GM19324 (cell line): ENCODE results near the gene RHBDL1.
"Not testable (repeated sequence)": the region's sequence is repeated elsewhere in the genome, so short reads cannot be mapped to it uniquely, and the experiment has no call there.

Source experiments
- ATAC-seq: cut with Tn5 transposase; IDR thresholded peaks from one replicate; pipeline ENCODE4 v1.9.1; 2021; ENCODE audit warnings: mild to moderate bottlenecking, moderate library complexity; ENCODE audit not compliant: unreplicated experiment, low FRiP score

The RHBDL1 gene

GRCh38 chr16:684071-684794 lies 8.8 kb downstream of the RHBDL1 start, which contains the start of gene JMJD8:
TSS of gene JMJD8 (minus strand) at chr16:684334. CDS start at chr16:684319, 15 bp downstream.
- peak; percentile 50 for ATAC-seq

GRCh38 chr16:684961-685696 lies 9.7 kb downstream of the RHBDL1 start:
- no peak for ATAC-seq

- no peak for ATAC-seq
These were observed 10.5 kb downstream of the RHBDL1 start for GRCh38 chr16:685967-686366.

GRCh38 chr16:686459-687260 lies 11.2 kb downstream of the RHBDL1 start:
- ATAC-seq, result no peak

- no peak for ATAC-seq
These were observed 12.0 kb downstream of the RHBDL1 start for GRCh38 chr16:687499-687898.

GRCh38 chr16:689175-689897 lies 13.9 kb downstream of the RHBDL1 start:
- ATAC-seq, result no peak

GRCh38 chr16:691242-691641 lies 15.8 kb downstream of the RHBDL1 start:
- ATAC-seq, result not testable (repeated sequence)

GRCh38 chr16:692356-693108 lies 17.1 kb downstream of the RHBDL1 start:
- ATAC-seq, result no peak

GRCh38 chr16:693364-693763 lies 17.9 kb downstream of the RHBDL1 start:
- ATAC-seq, result no peak

GRCh38 chr16:693766-694165 lies 18.3 kb downstream of the RHBDL1 start:
- ATAC-seq, result no peak

GRCh38 chr16:694187-694862 lies 18.9 kb downstream of the RHBDL1 start:
- ATAC-seq, result no peak

GRCh38 chr16:694863-695354 lies 19.4 kb downstream of the RHBDL1 start:
- ATAC-seq, result no peak

GRCh38 chr16:695355-696089 lies 20.1 kb downstream of the RHBDL1 start:
- ATAC-seq, result no peak

- ATAC-seq, result no peak
These were observed 23.6 kb downstream of the RHBDL1 start for GRCh38 chr16:698911-699671.

GRCh38 chr16:700684-701584 lies 25.5 kb downstream of the RHBDL1 start:
- ATAC-seq, result no peak

- no peak for ATAC-seq
These were observed 26.9 kb downstream of the RHBDL1 start for GRCh38 chr16:702341-702740.

- ATAC-seq, result no peak
These were observed 27.9 kb downstream of the RHBDL1 start for GRCh38 chr16:703406-703805.
